Ishikawa (cell line): ENCODE data around the gene C2CD4C.
A peak's percentile ranks its signal among the peaks of the same experiment; 100 is the strongest.

Source experiments
- CEBPB ChIP-seq: IDR thresholded peaks from 2 replicates; pipeline ENCODE4 v1.6.1; 2012
- CREB1 ChIP-seq: IDR thresholded peaks from 2 replicates; pipeline ENCODE4 v1.6.1; 2012; ENCODE audit warnings: low read depth
- EGR1 ChIP-seq: IDR thresholded peaks from 2 replicates; pipeline ENCODE4 v1.6.1; 2012
- EP300 ChIP-seq: IDR thresholded peaks from 2 replicates; pipeline ENCODE4 v1.6.1; 2012; ENCODE audit warnings: borderline replicate concordance
- FOXM1 ChIP-seq: IDR thresholded peaks from 2 replicates; pipeline ENCODE4 v1.6.1; 2012; ENCODE audit warnings: low read depth, borderline replicate concordance
- MAX ChIP-seq: IDR thresholded peaks from 2 replicates; pipeline ENCODE4 v1.6.1; 2012
- NFIC ChIP-seq: IDR thresholded peaks from 2 replicates; pipeline ENCODE4 v1.6.1; 2012
- RAD21 ChIP-seq: IDR thresholded peaks from 2 replicates; pipeline ENCODE4 v1.6.1; 2012; ENCODE audit warnings: low read depth
- REST ChIP-seq: IDR thresholded peaks from 2 replicates; pipeline ENCODE4 v1.6.1; 2012; ENCODE audit warnings: low read depth, mild to moderate bottlenecking
- TAF1 ChIP-seq: IDR thresholded peaks from 2 replicates; pipeline ENCODE4 v1.6.1; 2012; ENCODE audit warnings: low read depth, mild to moderate bottlenecking
- TCF12 ChIP-seq: IDR thresholded peaks from 2 replicates; pipeline ENCODE4 v1.6.1; 2012; ENCODE audit warnings: low read depth
- TEAD4 ChIP-seq: IDR thresholded peaks from 2 replicates; pipeline ENCODE4 v1.6.1; 2012
- USF1 ChIP-seq: IDR thresholded peaks from 2 replicates; pipeline ENCODE4 v1.6.1; 2012
- YY1 ChIP-seq: IDR thresholded peaks from 2 replicates; pipeline ENCODE4 v1.6.1; 2012; ENCODE audit warnings: low read depth
- ZBTB7A ChIP-seq: IDR thresholded peaks from 2 replicates; pipeline ENCODE4 v1.6.1; 2012; ENCODE audit warnings: low read depth

Gene C2CD4C

GRCh38 chr19:405121-405965 is 3.6 kb downstream of the C2CD4C start:
- TF ChIP-seq TEAD4 = no peak

GRCh38 chr19:403221-404027 is 5.5 kb downstream of the C2CD4C start:
- TF ChIP-seq TAF1 = no peak
- no peak for TF ChIP-seq EP300
- no peak for TF ChIP-seq RAD21
- no peak for TF ChIP-seq ZBTB7A
- no peak for TF ChIP-seq EGR1
- TF ChIP-seq NFIC = no peak
- 0 out of 2 replicates have a peak, but pooled peaks have one; percentile 10 for TF ChIP-seq MAX

GRCh38 chr19:402786-403185 is 6.2 kb downstream of the C2CD4C start:
- TF ChIP-seq FOXM1 (no peak), USF1 (no peak), TAF1 (no peak), YY1 (no peak), NFIC (no peak)

- TF ChIP-seq CREB1 (no peak), EGR1 (no peak), MAX (no peak), YY1 (no peak), TEAD4 (no peak), NFIC (no peak), REST (no peak), USF1 (no peak), EP300 (no peak), RAD21 (no peak), TCF12 (no peak), TAF1 (no peak), ZBTB7A (no peak)
These were observed 7.0 kb downstream of the C2CD4C start for GRCh38 chr19:401866-402511.

GRCh38 chr19:400976-401865 is 7.7 kb downstream of the C2CD4C start:
- no peak for TF ChIP-seq TCF12
- TF ChIP-seq CREB1 = no peak
- no peak for TF ChIP-seq TEAD4
- TF ChIP-seq EP300 = no peak

- no peak for TF ChIP-seq TEAD4
- TF ChIP-seq TCF12 = no peak
- no peak for TF ChIP-seq MAX
- no peak for TF ChIP-seq TAF1
- no peak for TF ChIP-seq CREB1
- no peak for TF ChIP-seq ZBTB7A
- no peak for TF ChIP-seq CEBPB
- no peak for TF ChIP-seq NFIC
- TF ChIP-seq EGR1 = no peak
- no peak for TF ChIP-seq REST
- no peak for TF ChIP-seq EP300
- no peak for TF ChIP-seq USF1
- no peak for TF ChIP-seq FOXM1
- no peak for TF ChIP-seq RAD21
These were observed 9.6 kb downstream of the C2CD4C start for GRCh38 chr19:399370-399769.
